Suprapubic skin (tissue), 4 donors: Measurements from ENCODE around the gene ZC3HAV1L. TPM values are rescaled to one million over a fixed set of nuclear protein-coding genes. Genes with fewer than 3 reads are reported as not detected.
"Not testable (repeated sequence)": the region's sequence is repeated elsewhere in the genome, so short reads cannot be mapped to it uniquely, and the experiment has no call there.

Experiments
- DNase-seq, 2 donors: peaks; one replicate each; pipeline ENCODE4 v3.0.0-alpha.2; 2019; ENCODE audit warnings: low spot score in 2 of 2
- H3K27ac ChIP-seq: fragments of 200-600 bp; sonication (generic); one replicate; pipeline ENCODE4 v1.5.1; 2019
- H3K27me3 ChIP-seq: fragments of 200-600 bp; sonication (generic); one replicate; pipeline ENCODE4 v1.5.1; 2019
- H3K36me3 ChIP-seq: fragments of 200-600 bp; sonication (generic); one replicate; pipeline ENCODE4 v1.5.1; 2019
- H3K4me1 ChIP-seq: fragments of 200-600 bp; sonication (generic); one replicate; pipeline ENCODE4 v1.5.1; 2019
- H3K4me3 ChIP-seq: fragments of 200-600 bp; sonication (generic); one replicate; pipeline ENCODE4 v1.5.1; 2019; ENCODE audit warnings: mild to moderate bottlenecking
- H3K9me3 ChIP-seq: fragments of 200-600 bp; sonication (generic); one replicate; pipeline ENCODE4 v1.5.1; 2019
- CTCF ChIP-seq, 2 donors: fragments of 200-600 bp in 1 of 2; fragments of 450-650 bp in 1 of 2; sonication (generic) in 1 of 2; IDR thresholded peaks; one replicate each; pipeline ENCODE4 v1.5.1; 2016 to 2019; ENCODE audit warnings: antibody characterized with exemption in 2 of 2, mild to moderate bottlenecking in 1 of 2, moderate library complexity in 1 of 2
- EP300 ChIP-seq: sonication (generic); formaldehyde crosslinking; IDR thresholded peaks from one replicate; pipeline ENCODE4 v1.6.1; 2017; ENCODE audit warnings: antibody characterized with exemption
- POLR2A ChIP-seq, 2 donors: fragments of 450-650 bp; IDR thresholded peaks; one replicate each; pipeline ENCODE4 v1.6.1; 2017; ENCODE audit warnings: antibody characterized with exemption in 2 of 2, mild to moderate bottlenecking in 2 of 2, moderate library complexity in 2 of 2
- POLR2AphosphoS5 ChIP-seq, 3 donors: sonication (generic); formaldehyde crosslinking; IDR thresholded peaks; one replicate each; pipeline ENCODE4 v1.6.1; 2017; ENCODE audit warnings: antibody characterized with exemption in 3 of 3
- WGBS: methylation state at CpG from one replicate; pipeline ENCODE4 v1.1.5; 2018; 5-methylcytosine and 5-hydroxymethylcytosine counted together
- total RNA-seq, 4 donors: library from RNA; depleted of rRNA; stranded (reverse); fragments of >200 nt; gene quantifications; one replicate each; pipeline ENCODE4 v1.1.0, GENCODE V29; 2016

The ZC3HAV1L gene
- total RNA-seq, 4 donors from 2014 or later = 22.1 to 44.6 (median 22.5) TPM

GRCh38 chr7:139061416-139061815 lies 25.6 kb upstream of the ZC3HAV1L start:
- Histone ChIP-seq H3K9me3 (no peaks in the 10 kb centered on the region), H3K4me1 (no peaks in the 10 kb centered on the region), H3K27me3 (no peaks in the 10 kb centered on the region), H3K27ac (no peak overlapping the region), H3K4me3 (no peak overlapping the region), H3K36me3 (peaks cover 72% of the 10 kb centered on the region)
- no peak for DNase-seq
- 87% methylated on average over 5 of the region's 5 CpGs for WGBS
- TF ChIP-seq EP300 (no peak), POLR2A (IDR thresholded peaks at IDR 0.05) (no peak), POLR2AphosphoS5 (IDR thresholded peaks at IDR 0.05) (no peak), CTCF (IDR thresholded peaks at IDR 0.05) (no peak)

- no peak overlapping the region for H3K27ac ChIP-seq
- no peak overlapping the region for H3K4me3 ChIP-seq
- H3K36me3 ChIP-seq = peaks cover 66% of the 10 kb centered on the region
- DNase-seq = no peak
- no peaks in the 10 kb centered on the region for H3K4me1 ChIP-seq
- TF ChIP-seq CTCF (IDR thresholded peaks at IDR 0.05) (no peak), EP300 (no peak), POLR2AphosphoS5 (IDR thresholded peaks at IDR 0.05) (no peak), POLR2A (IDR thresholded peaks at IDR 0.05) (no peak)
- H3K27me3 ChIP-seq = no peaks in the 10 kb centered on the region
- WGBS = 78% methylated on average over 5 of the region's 5 CpGs
- no peaks in the 10 kb centered on the region for H3K9me3 ChIP-seq
These were observed 24.9 kb upstream of the ZC3HAV1L start for GRCh38 chr7:139060695-139061237.

- TF ChIP-seq CTCF (IDR thresholded peaks at IDR 0.05) (no peak), EP300 (no peak), POLR2A (IDR thresholded peaks at IDR 0.05) (no peak), POLR2AphosphoS5 (IDR thresholded peaks at IDR 0.05) (no peak)
- Histone ChIP-seq H3K9me3 (no peaks in the 10 kb centered on the region), H3K27ac (no peak overlapping the region), H3K27me3 (no peaks in the 10 kb centered on the region), H3K36me3 (peaks cover 60% of the 10 kb centered on the region), H3K4me3 (no peak overlapping the region), H3K4me1 (no peaks in the 10 kb centered on the region)
- 67% methylated on average over 1 of the region's 1 CpG for WGBS
- no peak for DNase-seq
These were observed 24.1 kb upstream of the ZC3HAV1L start for GRCh38 chr7:139059905-139060304.

GRCh38 chr7:139058943-139059342 lies 23.1 kb upstream of the ZC3HAV1L start:
- DNase-seq = no peak
- Histone ChIP-seq H3K27me3 (no peaks in the 10 kb centered on the region), H3K36me3 (peaks cover 60% of the 10 kb centered on the region), H3K9me3 (no peaks in the 10 kb centered on the region), H3K4me1 (no peaks in the 10 kb centered on the region), H3K27ac (no peak overlapping the region), H3K4me3 (no peak overlapping the region)
- TF ChIP-seq CTCF (IDR thresholded peaks at IDR 0.05) (no peak), POLR2A (IDR thresholded peaks at IDR 0.05) (no peak), POLR2AphosphoS5 (IDR thresholded peaks at IDR 0.05) (no peak), EP300 (no peak)
- 38% methylated on average over 5 of the region's 5 CpGs for WGBS

- Histone ChIP-seq H3K36me3 (peaks cover 63% of the 10 kb centered on the region), H3K27ac (no peak overlapping the region), H3K27me3 (no peaks in the 10 kb centered on the region), H3K9me3 (no peaks in the 10 kb centered on the region), H3K4me1 (no peaks in the 10 kb centered on the region), H3K4me3 (no peak overlapping the region)
- WGBS = 97% methylated on average over 1 of the region's 1 CpG
- DNase-seq = no peak
- TF ChIP-seq POLR2A (IDR thresholded peaks at IDR 0.05) (no peak), EP300 (no peak), POLR2AphosphoS5 (IDR thresholded peaks at IDR 0.05) (no peak), CTCF (IDR thresholded peaks at IDR 0.05) (no peak)
These were observed 19.8 kb upstream of the ZC3HAV1L start for GRCh38 chr7:139055674-139056073.

GRCh38 chr7:139054656-139055055 lies 18.8 kb upstream of the ZC3HAV1L start:
- not testable (repeated sequence) for H3K27ac ChIP-seq, H3K27me3 ChIP-seq, H3K4me3 ChIP-seq, DNase-seq, H3K9me3 ChIP-seq, H3K4me1 ChIP-seq
- 98% methylated on average over 14 of the region's 14 CpGs for WGBS
- H3K36me3 ChIP-seq = peaks cover 65% of the 10 kb centered on the region
